Pancreas (tissue), 10 donors: ENCODE results near the gene TTLL4. TPM values are rescaled to one million over a fixed set of nuclear protein-coding genes. Genes with fewer than 3 reads are reported as not detected.

Experiments
- ATAC-seq, 4 donors: fragments of 200-7000 bp; cut with Tn5 transposase; one replicate each; pipeline versions ENCODE4 v1.8.0 to v1.9.1; 2020; ENCODE audit warnings: mild to moderate bottlenecking in 4 of 4, moderate library complexity in 4 of 4
- DNase-seq, 6 donors: peaks; one replicate each; pipeline ENCODE4 v3.0.0-alpha.2; 2020
- FAIRE-seq: peaks from 2 replicates; lab custom pipeline; 2012; peaks lifted over from hg19 to GRCh38; lab: Jason Lieb, UNC
- H3K27ac ChIP-seq, 4 donors: fragments of 200-600 bp; sonication (generic); 1 replicate in 3 of 4; 2 replicates in 1 of 4; pipeline versions ENCODE4 v1.5.0 to v1.8.0; 2020
- H3K27me3 ChIP-seq, 4 donors: fragments of 200-600 bp; one replicate each; pipeline ENCODE4 v1.8.0; 2021
- H3K36me3 ChIP-seq, 3 donors: fragments of 200-600 bp; sonication (generic) in 1 of 3; one replicate each; pipeline versions ENCODE4 v1.5.0 to v1.8.0; 2020 to 2021
- H3K4me1 ChIP-seq, 3 donors: fragments of 200-600 bp; one replicate each; pipeline ENCODE4 v1.8.0; 2021
- H3K4me3 ChIP-seq, 4 donors: fragments of 200-600 bp; sonication (generic) in 2 of 4; one replicate each; pipeline versions ENCODE4 v1.5.0 to v1.8.0; 2020 to 2021
- H3K9me3 ChIP-seq, 4 donors: fragments of 200-600 bp; one replicate each; pipeline ENCODE4 v1.8.0; 2021
- WGBS, 2 donors: extraction: QIAGEN DNeasy Blood & Tissue Kit; methylation state at CpG; one replicate each; pipeline ENCODE4 v1.1.7; 2013; 5-methylcytosine and 5-hydroxymethylcytosine counted together
- intact Hi-C, 3 donors: fragments of 100-400 bp; cut with DNase I; formaldehyde crosslinking; loops; one replicate each; pipeline versions ENCODE4 v1.11.1 to v1.14.2; 2022
- polyA plus RNA-seq, 2 donors: library from polyadenylated mRNA; stranded (reverse); fragments of 200-250 nt; gene quantifications; one replicate each; pipeline ENCODE4 v1.2.3, GENCODE V29; 2013
- total RNA-seq, 6 donors: library from RNA; stranded (reverse); fragmentation: NEBNext Ultra II Directional in 4 of 6; extraction: Animal tissue kit (Norgen Biotek cat#: 25700) in 4 of 6; gene quantifications; one replicate each; pipeline versions ENCODE4 v1.2.1 to v1.2.4, GENCODE V29; 2021 to 2023
- TF ChIP-seq, protein P1 (sequence below), 4 donors: fragments of 200-600 bp; sonication (generic) in 3 of 4; IDR thresholded peaks; one replicate each; pipeline versions ENCODE4 v1.5.0 to v1.8.0; 2021; ENCODE audit warnings: antibody characterized with exemption in 4 of 4
- donor health status: healthy with polysubstance abuse.
- donor health status: DM: no; HTN: no; CAD: no; lungs with moderate emphysema.
- donor health status: DM: no; HTN: no; CAD: no.
- donor health status: control.
- donor health status: control.
- donor health status: Bipolar disorder and iron deficiency.
- donor health status: DM: yes; HTN: yes; CAD: no.
- donor health status: DM: no; HTN: no; CAD: no.
- donor health status: DM: no; HTN: no; CAD: no.
- donor health status: DM: yes; HTN: yes; CAD: no.

Gene TTLL4, protein sequence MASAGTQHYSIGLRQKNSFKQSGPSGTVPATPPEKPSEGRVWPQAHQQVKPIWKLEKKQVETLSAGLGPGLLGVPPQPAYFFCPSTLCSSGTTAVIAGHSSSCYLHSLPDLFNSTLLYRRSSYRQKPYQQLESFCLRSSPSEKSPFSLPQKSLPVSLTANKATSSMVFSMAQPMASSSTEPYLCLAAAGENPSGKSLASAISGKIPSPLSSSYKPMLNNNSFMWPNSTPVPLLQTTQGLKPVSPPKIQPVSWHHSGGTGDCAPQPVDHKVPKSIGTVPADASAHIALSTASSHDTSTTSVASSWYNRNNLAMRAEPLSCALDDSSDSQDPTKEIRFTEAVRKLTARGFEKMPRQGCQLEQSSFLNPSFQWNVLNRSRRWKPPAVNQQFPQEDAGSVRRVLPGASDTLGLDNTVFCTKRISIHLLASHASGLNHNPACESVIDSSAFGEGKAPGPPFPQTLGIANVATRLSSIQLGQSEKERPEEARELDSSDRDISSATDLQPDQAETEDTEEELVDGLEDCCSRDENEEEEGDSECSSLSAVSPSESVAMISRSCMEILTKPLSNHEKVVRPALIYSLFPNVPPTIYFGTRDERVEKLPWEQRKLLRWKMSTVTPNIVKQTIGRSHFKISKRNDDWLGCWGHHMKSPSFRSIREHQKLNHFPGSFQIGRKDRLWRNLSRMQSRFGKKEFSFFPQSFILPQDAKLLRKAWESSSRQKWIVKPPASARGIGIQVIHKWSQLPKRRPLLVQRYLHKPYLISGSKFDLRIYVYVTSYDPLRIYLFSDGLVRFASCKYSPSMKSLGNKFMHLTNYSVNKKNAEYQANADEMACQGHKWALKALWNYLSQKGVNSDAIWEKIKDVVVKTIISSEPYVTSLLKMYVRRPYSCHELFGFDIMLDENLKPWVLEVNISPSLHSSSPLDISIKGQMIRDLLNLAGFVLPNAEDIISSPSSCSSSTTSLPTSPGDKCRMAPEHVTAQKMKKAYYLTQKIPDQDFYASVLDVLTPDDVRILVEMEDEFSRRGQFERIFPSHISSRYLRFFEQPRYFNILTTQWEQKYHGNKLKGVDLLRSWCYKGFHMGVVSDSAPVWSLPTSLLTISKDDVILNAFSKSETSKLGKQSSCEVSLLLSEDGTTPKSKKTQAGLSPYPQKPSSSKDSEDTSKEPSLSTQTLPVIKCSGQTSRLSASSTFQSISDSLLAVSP
- total RNA-seq (10 to 100 TPM; 12.0 to 25.3 (median 13.6) TPM), polyA plus RNA-seq (10 to 100 TPM; 23.7 to 23.9 TPM)

GRCh38 chr2:218710687-218711549 lies at the start of gene TTLL4:
TTLL4 (plus strand) TSS chr2:218710835; CDS start chr2:218737677, 26,842 bp downstream.
- Histone ChIP-seq H3K36me3 (no peaks in the 10 kb centered on the region), H3K27ac (peak within 1 kb of the TSS; percentile 87 to 94 (median 89)), H3K4me3 (peak within 1 kb of the TSS; percentile 49 to 93 (median 76)), H3K9me3 (no peaks in the 10 kb centered on the region), H3K4me1 (peaks cover 0 to 6% (median 0%) of the 10 kb centered on the region in 3 donors), H3K27me3 (no peaks in the 10 kb centered on the region)
- FAIRE-seq (no peak), DNase-seq (peak; percentile 97 to 100 (median 98)), ATAC-seq (peak; percentile 98 to 100 (median 98))
- TF ChIP-seq, protein P1, sequence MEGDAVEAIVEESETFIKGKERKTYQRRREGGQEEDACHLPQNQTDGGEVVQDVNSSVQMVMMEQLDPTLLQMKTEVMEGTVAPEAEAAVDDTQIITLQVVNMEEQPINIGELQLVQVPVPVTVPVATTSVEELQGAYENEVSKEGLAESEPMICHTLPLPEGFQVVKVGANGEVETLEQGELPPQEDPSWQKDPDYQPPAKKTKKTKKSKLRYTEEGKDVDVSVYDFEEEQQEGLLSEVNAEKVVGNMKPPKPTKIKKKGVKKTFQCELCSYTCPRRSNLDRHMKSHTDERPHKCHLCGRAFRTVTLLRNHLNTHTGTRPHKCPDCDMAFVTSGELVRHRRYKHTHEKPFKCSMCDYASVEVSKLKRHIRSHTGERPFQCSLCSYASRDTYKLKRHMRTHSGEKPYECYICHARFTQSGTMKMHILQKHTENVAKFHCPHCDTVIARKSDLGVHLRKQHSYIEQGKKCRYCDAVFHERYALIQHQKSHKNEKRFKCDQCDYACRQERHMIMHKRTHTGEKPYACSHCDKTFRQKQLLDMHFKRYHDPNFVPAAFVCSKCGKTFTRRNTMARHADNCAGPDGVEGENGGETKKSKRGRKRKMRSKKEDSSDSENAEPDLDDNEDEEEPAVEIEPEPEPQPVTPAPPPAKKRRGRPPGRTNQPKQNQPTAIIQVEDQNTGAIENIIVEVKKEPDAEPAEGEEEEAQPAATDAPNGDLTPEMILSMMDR (IDR thresholded peaks at IDR 0.05) = peak; percentile 82 to 92 (median 86)
- WGBS, 2 donors = 0% methylated on average over 44 to 74 of the region's 74 CpGs
- intact Hi-C loops = no loop called here

- no peak for DNase-seq
- no peak for ATAC-seq
- H3K4me1 ChIP-seq = peaks cover 0 to 15% (median 11%) of the 10 kb centered on the region in 3 donors
- no peaks in the 10 kb centered on the region for H3K9me3 ChIP-seq
- 82 to 85% methylated on average over 7 of the region's 7 CpGs for WGBS, 2 donors
- H3K27ac ChIP-seq = no peak overlapping the region
- intact Hi-C loops = no loop called here
- peaks cover 0 to 41% (median 34%) of the 10 kb centered on the region in 3 donors for H3K36me3 ChIP-seq
- FAIRE-seq = no peak
- TF ChIP-seq, protein P1 (IDR thresholded peaks at IDR 0.05) = no peak
- H3K4me3 ChIP-seq = no peak overlapping the region
- no peaks in the 10 kb centered on the region for H3K27me3 ChIP-seq
Observed at GRCh38 chr2:218662377-218662776, 48.3 kb upstream of the TTLL4 start.

DNA sequence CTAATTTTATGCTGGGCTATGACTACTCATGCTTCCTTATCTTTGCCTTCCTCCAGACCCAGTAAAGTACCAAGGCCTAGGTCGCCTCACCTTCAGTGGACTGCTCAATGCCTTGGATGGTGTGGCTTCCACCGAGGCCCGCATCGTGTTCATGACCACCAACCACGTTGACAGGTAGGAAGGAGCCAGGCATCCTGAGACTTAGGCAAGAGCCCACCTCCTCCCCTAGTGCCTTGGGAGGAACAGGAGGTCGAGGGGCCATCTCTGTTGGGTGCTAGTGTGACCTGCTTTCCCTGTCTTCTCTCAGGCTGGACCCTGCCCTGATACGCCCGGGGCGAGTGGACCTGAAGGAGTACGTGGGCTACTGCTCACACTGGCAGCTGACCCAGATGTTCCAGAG lies 47.8 kb upstream of the TTLL4 start:
- Histone ChIP-seq H3K4me3 (no peak overlapping the region), H3K36me3 (peaks cover 0 to 45% (median 34%) of the 10 kb centered on the region in 3 donors), H3K27me3 (no peaks in the 10 kb centered on the region), H3K9me3 (no peaks in the 10 kb centered on the region), H3K27ac (no peak overlapping the region), H3K4me1 (peaks cover 0 to 15% (median 9%) of the 10 kb centered on the region in 3 donors)
- 86 to 88% methylated on average over 10 of the region's 10 CpGs for WGBS, 2 donors
- intact Hi-C loops = no loop called here
- DNase-seq (no peak), ATAC-seq (no peak), FAIRE-seq (no peak)
- TF ChIP-seq, protein P1 (IDR thresholded peaks at IDR 0.05) = no peak

- intact Hi-C loops = no loop called here
- ATAC-seq = no peak
- 89 to 94% methylated on average over 15 of the region's 15 CpGs for WGBS, 2 donors
Observed at GRCh38 chr2:218663901-218664300, 46.7 kb upstream of the TTLL4 start.

More at GRCh38 chr2:218663901-218664300, 46.7 kb upstream of the TTLL4 start:
- TF ChIP-seq, protein P1 (IDR thresholded peaks at IDR 0.05) = no peak
- Histone ChIP-seq H3K4me1 (peaks cover 0 to 9% (median 0%) of the 10 kb centered on the region in 3 donors), H3K27me3 (no peaks in the 10 kb centered on the region), H3K4me3 (no peak overlapping the region), H3K9me3 (no peaks in the 10 kb centered on the region), H3K36me3 (peaks cover 0 to 45% (median 34%) of the 10 kb centered on the region in 3 donors), H3K27ac (no peak overlapping the region)
- FAIRE-seq (no peak), DNase-seq (no peak)
